GM18526 (cell line): ENCODE data around the gene EXOSC7.

Experiments
- POLR2A ChIP-seq: IDR thresholded peaks from 3 replicates; pipeline ENCODE4 v1.6.1; 2011; ENCODE audit not compliant: insufficient read length; ENCODE audit errors: extremely low read depth

The EXOSC7 gene

GRCh38 chr3:44981751-44982150 lies 5.7 kb downstream of the EXOSC7 start:
- TF ChIP-seq POLR2A, result no peak

- no peak for TF ChIP-seq POLR2A
These were observed 6.8 kb downstream of the EXOSC7 start for GRCh38 chr3:44982817-44983216.

- no peak for TF ChIP-seq POLR2A
These were observed 7.5 kb downstream of the EXOSC7 start for GRCh38 chr3:44983484-44983941.

- no peak for TF ChIP-seq POLR2A
These were observed 8.3 kb downstream of the EXOSC7 start for GRCh38 chr3:44984335-44984734.

GRCh38 chr3:44987332-44987731 lies 11.3 kb downstream of the EXOSC7 start:
- TF ChIP-seq POLR2A, result no peak

- TF ChIP-seq POLR2A, result no peak
These were observed 12.0 kb downstream of the EXOSC7 start for GRCh38 chr3:44988073-44988472.

GRCh38 chr3:44989141-44989540 lies 13.1 kb downstream of the EXOSC7 start:
- TF ChIP-seq POLR2A, result no peak

- no peak for TF ChIP-seq POLR2A
These were observed 13.8 kb downstream of the EXOSC7 start for GRCh38 chr3:44989636-44990373.

- TF ChIP-seq POLR2A, result no peak
These were observed 15.3 kb downstream of the EXOSC7 start for GRCh38 chr3:44991326-44991725.

GRCh38 chr3:44992555-44993470 lies 16.8 kb downstream of the EXOSC7 start:
- no peak for TF ChIP-seq POLR2A

GRCh38 chr3:44993471-44994205 lies 17.6 kb downstream of the EXOSC7 start:
- TF ChIP-seq POLR2A, result no peak

GRCh38 chr3:44995142-44995770 lies 19.2 kb downstream of the EXOSC7 start:
- no peak for TF ChIP-seq POLR2A

GRCh38 chr3:44996556-44996969 lies 20.5 kb downstream of the EXOSC7 start:
- no peak for TF ChIP-seq POLR2A

- no peak for TF ChIP-seq POLR2A
These were observed 23.7 kb downstream of the EXOSC7 start for GRCh38 chr3:44999782-45000181.

GRCh38 chr3:45000823-45001222 lies 24.8 kb downstream of the EXOSC7 start:
- no peak for TF ChIP-seq POLR2A
